ENCODE results near the gene DTHD1. TPM values are rescaled to one million over a fixed set of nuclear protein-coding genes. Genes with fewer than 3 reads are reported as not detected.

DTHD1 gene
- total RNA-seq: 1 to 10 TPM; 1.7 to 2.9 TPM

- CTCF ChIA-PET: interaction anchor here (0.8 to 2.5 kb wide), 6 partner anchors 9 to 37 kb away, joined by 3 to 8 read pairs (median 4); partner anchors contain the start of gene ARAP2
- H3K4me3 Mint-ChIP-seq: peak within 1 kb of the TSS; percentile 63
- H3K36me3 Mint-ChIP-seq: peaks cover 23% of the 10 kb centered on the region
- H3K27me3 Mint-ChIP-seq: no peaks in the 10 kb centered on the region
- ATAC-seq: peak; percentile 45
- H3K27ac Mint-ChIP-seq: peak within 1 kb of the TSS; percentile 78
- peak; percentile 72 for DNase-seq
- peaks cover 88% of the 10 kb centered on the region for H3K4me1 Mint-ChIP-seq
- peaks cover 4% of the 10 kb centered on the region for H3K9me3 Mint-ChIP-seq (ENCODE audit: low read depth)
Measured at GRCh38 chr4:36281384-36282106, at the start of gene DTHD1. DTHD1 (plus strand) TSS chr4:36281616; CDS start chr4:36281759, 143 bp downstream.

- peaks cover 23% of the 10 kb centered on the region for H3K9me3 Mint-ChIP-seq (ENCODE audit: low read depth)
- no peak for DNase-seq
- H3K4me3 Mint-ChIP-seq: no peak overlapping the region
- ATAC-seq: no peak
- no peak overlapping the region for H3K27ac Mint-ChIP-seq
- H3K36me3 Mint-ChIP-seq: peaks cover 77% of the 10 kb centered on the region
- peaks cover 60% of the 10 kb centered on the region for H3K4me1 Mint-ChIP-seq
- CTCF ChIA-PET: interaction anchor here (1.3 to 2.4 kb wide), 2 partner anchors 19 to 41 kb away, joined by 4 to 5 read pairs; no protein-coding TSS in a partner anchor
- no peaks in the 10 kb centered on the region for H3K27me3 Mint-ChIP-seq
Measured at GRCh38 chr4:36233567-36234266, 47.7 kb upstream of the DTHD1 start.

GRCh38 chr4:36235306-36235705 lies 46.1 kb upstream of the DTHD1 start:
- Mint-ChIP-seq H3K27ac (no peak overlapping the region), H3K4me1 (peaks cover 69% of the 10 kb centered on the region), H3K36me3 (peaks cover 82% of the 10 kb centered on the region), H3K9me3 (ENCODE audit: low read depth) (peaks cover 23% of the 10 kb centered on the region), H3K27me3 (no peaks in the 10 kb centered on the region), H3K4me3 (no peak overlapping the region)
- ATAC-seq (no peak), DNase-seq (no peak)
- CTCF ChIA-PET: interaction anchor here (1.1 to 1.3 kb wide), 2 partner anchors 13 to 43 kb away, joined by 3 to 4 read pairs; no protein-coding TSS in a partner anchor

GRCh38 chr4:36236159-36236558 lies 45.3 kb upstream of the DTHD1 start:
- H3K4me3 Mint-ChIP-seq: no peak overlapping the region
- peaks cover 73% of the 10 kb centered on the region for H3K4me1 Mint-ChIP-seq
- CTCF ChIA-PET: interaction anchor here (0.7 to 1.3 kb wide), 3 partner anchors 13 to 302 kb away, joined by 3 read pairs; no protein-coding TSS in a partner anchor
- H3K27ac Mint-ChIP-seq: no peak overlapping the region
- ATAC-seq: no peak
- peaks cover 23% of the 10 kb centered on the region for H3K9me3 Mint-ChIP-seq (ENCODE audit: low read depth)
- no peaks in the 10 kb centered on the region for H3K27me3 Mint-ChIP-seq
- peaks cover 83% of the 10 kb centered on the region for H3K36me3 Mint-ChIP-seq
- no peak for DNase-seq

GRCh38 chr4:36237366-36238313 lies 43.8 kb upstream of the DTHD1 start:
- H3K4me1 Mint-ChIP-seq: peaks cover 72% of the 10 kb centered on the region
- H3K4me3 Mint-ChIP-seq: peak overlapping the region; percentile 31
- DNase-seq (peak; percentile 76), ATAC-seq (peak; percentile 52)
- CTCF ChIA-PET: no interaction called here
- H3K27ac Mint-ChIP-seq: peak overlapping the region; percentile 76
- peaks cover 81% of the 10 kb centered on the region for H3K36me3 Mint-ChIP-seq
- H3K27me3 Mint-ChIP-seq: no peaks in the 10 kb centered on the region
- H3K9me3 Mint-ChIP-seq (ENCODE audit: low read depth): peaks cover 19% of the 10 kb centered on the region

GRCh38 chr4:36241771-36242170 lies 39.6 kb upstream of the DTHD1 start:
- DNase-seq (no peak), ATAC-seq (peak; percentile 26)
- CTCF ChIA-PET: interaction anchor here (0.6 to 5.2 kb wide), 5 partner anchors 12 to 157 kb away, joined by 3 to 38 read pairs (median 21); no protein-coding TSS in a partner anchor
- peak overlapping the region; percentile 93 for H3K4me3 Mint-ChIP-seq
- peaks cover 57% of the 10 kb centered on the region for H3K4me1 Mint-ChIP-seq
- no peaks in the 10 kb centered on the region for H3K27me3 Mint-ChIP-seq
- peaks cover 51% of the 10 kb centered on the region for H3K36me3 Mint-ChIP-seq
- peak overlapping the region; percentile 96 for H3K27ac Mint-ChIP-seq
- peaks cover 3% of the 10 kb centered on the region for H3K9me3 Mint-ChIP-seq (ENCODE audit: low read depth)

- Mint-ChIP-seq H3K36me3 (peaks cover 42% of the 10 kb centered on the region), H3K9me3 (ENCODE audit: low read depth) (peaks cover 1% of the 10 kb centered on the region), H3K27me3 (no peaks in the 10 kb centered on the region), H3K27ac (peak overlapping the region; percentile 96), H3K4me1 (peaks cover 50% of the 10 kb centered on the region), H3K4me3 (peak overlapping the region; percentile 93)
- CTCF ChIA-PET: interaction anchor here (0.9 to 5.2 kb wide), 11 partner anchors 11 to 156 kb away, joined by 3 to 38 read pairs (median 5); no protein-coding TSS in a partner anchor
- no peak for DNase-seq
- no peak for ATAC-seq
Measured at GRCh38 chr4:36242629-36243354, 38.6 kb upstream of the DTHD1 start.

GRCh38 chr4:36243355-36244256 lies 37.8 kb upstream of the DTHD1 start:
- DNase-seq (peak; percentile 64), ATAC-seq (peak; percentile 42)
- Mint-ChIP-seq H3K36me3 (peaks cover 33% of the 10 kb centered on the region), H3K27me3 (no peaks in the 10 kb centered on the region), H3K9me3 (ENCODE audit: low read depth) (no peaks in the 10 kb centered on the region), H3K4me1 (peaks cover 42% of the 10 kb centered on the region), H3K4me3 (peak overlapping the region; percentile 93), H3K27ac (peak overlapping the region; percentile 96)
- CTCF ChIA-PET: interaction anchor here (0.8 to 5.2 kb wide), 20 partner anchors 10 to 156 kb away, joined by 3 to 38 read pairs (median 4); partner anchors contain the start of gene DTHD1

- H3K27me3 Mint-ChIP-seq: no peaks in the 10 kb centered on the region
- CTCF ChIA-PET: interaction anchor here (0.8 to 5.2 kb wide), 19 partner anchors 9 to 155 kb away, joined by 3 to 38 read pairs (median 5); partner anchors contain the start of gene DTHD1
- H3K4me3 Mint-ChIP-seq: peak within 1 kb of the TSS; percentile 93
- H3K9me3 Mint-ChIP-seq (ENCODE audit: low read depth): no peaks in the 10 kb centered on the region
- H3K36me3 Mint-ChIP-seq: peaks cover 26% of the 10 kb centered on the region
- H3K27ac Mint-ChIP-seq: peak within 1 kb of the TSS; percentile 96
- peak; percentile 80 for DNase-seq
- peak; percentile 77 for ATAC-seq
- peaks cover 39% of the 10 kb centered on the region for H3K4me1 Mint-ChIP-seq
Measured at GRCh38 chr4:36244257-36245082, 36.9 kb upstream of the DTHD1 start, which contains the start of gene ARAP2. ARAP2 (minus strand) TSS chr4:36244514; CDS start chr4:36229486, 15,028 bp downstream.

- no peak for ATAC-seq
- Mint-ChIP-seq H3K4me1 (peaks cover 57% of the 10 kb centered on the region), H3K36me3 (peaks cover 7% of the 10 kb centered on the region), H3K9me3 (ENCODE audit: low read depth) (no peaks in the 10 kb centered on the region), H3K27me3 (no peaks in the 10 kb centered on the region), H3K4me3 (no peak overlapping the region), H3K27ac (no peak overlapping the region)
- no peak for DNase-seq
- CTCF ChIA-PET: interaction anchor here (1.1 kb wide), 1 partner anchor 23 kb away, joined by 3 read pairs; no protein-coding TSS in a partner anchor
Measured at GRCh38 chr4:36249610-36250009, 31.8 kb upstream of the DTHD1 start.

Measured in activated CD8-positive, alpha-beta memory T cell treated with anti-CD3 and anti-CD28 coated beads, Interleukin-2, amount 10 ng/mL, durations not matched to agents 7 days and 5 days (primary cell).